SKM-1 (cell line): ENCODE data around the gene PRCP.

Experiments used
- DNase-seq: peaks from one replicate; lab custom pipeline; 2025; ENCODE audit not compliant: unreplicated experiment; lab: John Stamatoyannopoulos, UW

PRCP gene

DNA sequence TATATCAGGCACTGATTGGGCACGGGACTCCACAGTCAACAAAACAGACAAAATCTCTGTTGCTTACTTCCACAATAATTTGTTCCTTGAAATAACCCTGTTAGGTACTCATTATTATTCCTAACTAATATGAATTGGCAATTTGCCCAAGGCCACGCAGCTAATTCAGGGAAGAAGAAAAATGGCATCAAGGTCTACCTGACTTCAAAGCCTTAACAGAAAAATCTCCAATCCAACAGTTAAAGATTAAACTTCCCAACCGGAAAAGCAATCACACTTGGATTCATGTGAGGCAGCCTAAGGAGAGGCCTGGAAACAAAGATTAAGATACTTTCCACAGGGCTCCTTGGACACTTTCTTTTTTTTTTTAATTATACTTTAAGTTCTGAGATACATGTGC is 68.9 kb downstream of the PRCP start:
- DNase-seq: no peak

DNA sequence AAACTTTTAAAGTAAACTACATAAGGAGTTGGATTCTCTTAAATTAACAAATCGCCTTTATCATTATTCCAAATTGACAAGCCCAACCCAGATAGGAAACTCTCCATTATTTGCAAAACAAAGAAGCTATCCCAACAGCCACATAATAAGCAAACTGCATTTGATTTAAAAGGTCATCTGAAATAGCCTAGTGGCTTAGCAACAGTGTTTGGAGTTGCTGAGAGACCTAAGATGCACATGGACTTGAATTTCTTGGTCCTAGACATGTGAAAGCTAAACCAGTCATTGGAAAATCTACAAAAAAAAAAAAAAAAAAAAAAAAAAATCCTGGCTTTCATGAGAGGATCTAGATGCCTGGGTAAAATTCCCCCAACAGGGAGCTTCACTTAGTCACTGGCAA is 69.5 kb downstream of the PRCP start:
- DNase-seq: no peak

DNA sequence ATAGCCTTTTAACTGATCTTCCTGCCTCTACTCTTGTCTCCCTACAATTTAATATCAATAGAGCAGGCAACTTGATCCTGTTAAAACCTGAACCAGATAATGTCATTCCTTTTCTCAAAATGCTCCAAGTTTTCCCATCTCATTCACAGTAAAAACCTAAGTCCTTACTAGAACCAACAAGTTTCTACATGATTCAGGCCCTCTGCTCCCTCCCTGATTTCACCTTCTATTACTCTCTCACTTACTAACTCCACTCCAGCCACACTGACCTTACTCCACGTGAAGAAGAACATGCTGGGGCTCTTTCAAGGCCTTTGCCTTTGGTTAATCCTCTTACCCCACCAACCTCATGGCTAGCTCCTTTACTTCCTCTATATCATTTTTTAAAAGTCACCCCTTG is 71.1 kb downstream of the PRCP start:
- DNase-seq: no peak

DNA sequence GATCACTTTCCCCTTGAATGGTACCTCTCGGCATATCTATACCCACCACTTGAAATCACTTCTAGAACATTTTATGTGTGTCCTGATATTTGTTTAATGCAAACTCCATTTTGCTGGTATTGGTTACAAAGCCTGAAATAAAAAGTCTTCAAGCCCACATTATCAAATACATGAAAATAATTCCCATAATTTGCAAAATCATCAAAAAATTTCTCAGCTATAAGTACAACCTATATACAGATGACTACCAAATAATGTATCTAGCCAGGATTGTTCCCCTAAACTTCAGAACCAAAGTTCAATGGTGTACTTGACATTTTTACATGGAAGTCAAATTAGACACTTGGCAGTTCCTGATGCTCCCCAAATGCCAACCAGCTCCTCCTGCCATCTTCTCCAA is 71.8 kb downstream of the PRCP start:
- no peak for DNase-seq

DNA sequence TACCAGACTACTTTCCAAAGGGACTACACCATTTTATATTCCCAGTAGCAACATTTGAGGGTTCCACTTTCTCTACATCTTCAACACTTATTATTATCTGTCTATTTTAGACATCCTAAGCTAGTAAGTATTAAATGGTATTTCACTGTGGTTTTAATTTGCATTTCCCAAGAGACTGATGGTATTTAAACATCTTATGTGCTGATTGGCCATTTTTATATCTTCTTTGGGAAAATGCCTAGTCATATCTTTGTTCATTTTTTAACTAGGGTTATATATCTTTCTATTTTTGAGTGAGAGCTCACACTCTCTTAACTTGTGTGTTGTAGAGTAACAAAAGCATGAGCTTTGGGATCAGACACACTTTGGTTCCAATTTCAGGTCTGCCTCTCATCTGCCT is 73.7 kb downstream of the PRCP start:
- DNase-seq: no peak

DNA sequence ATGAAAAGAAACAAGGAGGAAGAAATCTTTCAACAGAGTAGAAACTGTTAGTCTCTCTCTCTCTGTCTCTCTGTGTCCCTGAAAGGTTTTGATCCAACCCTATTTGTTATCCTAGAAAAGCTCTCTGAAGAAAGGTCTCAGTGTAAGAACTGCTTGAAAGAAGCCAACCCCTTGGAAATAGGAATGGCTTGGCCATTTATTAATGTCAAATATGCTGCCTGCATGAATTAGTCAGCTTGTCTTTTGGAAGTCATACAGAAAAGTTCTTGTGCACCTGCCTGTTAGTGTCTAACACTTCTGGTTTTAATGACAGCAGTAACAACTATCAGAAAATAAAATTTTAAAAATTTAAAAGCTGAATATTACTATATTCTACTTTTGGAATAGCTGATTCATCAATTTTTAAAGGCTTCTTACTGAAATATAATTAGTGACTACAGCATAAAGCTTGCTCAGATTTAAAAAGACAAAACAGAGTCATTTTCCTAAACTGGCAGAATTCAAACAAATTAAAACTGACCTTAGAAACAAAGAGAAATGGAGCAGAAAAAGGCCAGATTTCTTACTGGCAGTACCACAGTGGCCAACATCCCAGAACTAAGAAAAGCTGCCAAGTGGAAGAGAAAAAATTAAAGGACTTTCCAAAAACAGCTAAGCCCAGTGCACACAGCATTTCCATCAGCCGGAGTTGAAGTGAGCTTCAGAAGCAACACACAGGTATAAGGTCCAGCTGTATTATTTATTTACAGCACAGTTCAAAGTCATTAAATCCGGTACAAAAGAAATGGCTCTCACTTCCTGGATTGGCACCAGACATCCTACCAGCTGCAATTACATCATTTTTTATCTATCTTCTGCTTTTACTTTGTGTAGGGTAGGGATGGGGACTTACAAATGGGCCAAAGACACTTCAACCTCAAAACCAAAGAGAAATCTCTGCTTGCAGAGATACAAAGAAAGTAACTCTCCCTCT is 76.3 kb downstream of the PRCP start:
- DNase-seq: no peak

DNA sequence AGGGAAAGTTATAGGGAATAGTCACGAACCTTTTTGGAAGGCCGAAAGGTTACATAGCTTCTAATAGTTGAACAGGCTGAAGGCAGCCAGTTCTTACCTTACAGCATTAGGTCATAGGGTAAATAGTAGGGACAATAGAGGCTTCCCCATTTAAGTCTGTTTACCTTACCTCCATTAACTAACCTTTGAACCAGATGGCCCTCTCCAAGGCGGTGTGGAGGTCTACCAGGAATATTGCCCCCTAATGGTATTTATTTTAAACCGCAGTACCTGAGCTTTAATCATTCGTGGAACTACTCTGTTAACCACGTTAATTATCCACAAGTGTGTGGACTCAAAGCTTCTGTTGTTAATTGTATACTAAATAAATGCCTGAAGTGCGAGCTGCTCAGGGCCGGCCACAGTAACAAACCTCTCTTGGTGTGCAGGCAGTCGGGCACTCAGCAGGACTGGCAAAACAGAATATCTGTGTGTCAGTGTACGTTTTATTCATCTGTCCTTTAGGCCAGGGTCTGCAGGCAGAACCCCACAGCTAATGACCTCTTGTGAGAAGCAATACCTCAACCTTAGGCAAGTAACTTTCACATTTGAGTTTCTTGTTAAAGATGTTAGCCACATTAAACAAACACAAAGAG is 81.7 kb downstream of the PRCP start:
- DNase-seq: no peak

DNA sequence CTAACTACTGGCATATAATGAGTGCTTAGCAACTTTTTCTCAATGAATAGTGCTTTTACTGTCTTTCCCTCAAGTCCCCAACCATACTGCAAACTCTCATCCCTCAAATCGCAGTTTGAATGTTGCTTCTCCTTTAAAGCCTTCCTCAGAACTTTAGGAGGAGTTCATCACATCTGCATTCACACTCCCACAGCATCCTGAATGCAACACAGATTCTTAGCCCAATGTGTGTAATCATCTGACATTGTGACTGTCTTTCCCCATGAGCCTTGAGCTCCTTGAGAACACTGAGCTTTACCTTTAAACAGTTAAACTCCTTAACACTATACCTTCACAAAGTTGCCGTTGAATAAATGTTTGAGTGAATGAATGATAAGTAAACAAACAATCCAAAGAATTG is 84.8 kb downstream of the PRCP start:
- DNase-seq: no peak

DNA sequence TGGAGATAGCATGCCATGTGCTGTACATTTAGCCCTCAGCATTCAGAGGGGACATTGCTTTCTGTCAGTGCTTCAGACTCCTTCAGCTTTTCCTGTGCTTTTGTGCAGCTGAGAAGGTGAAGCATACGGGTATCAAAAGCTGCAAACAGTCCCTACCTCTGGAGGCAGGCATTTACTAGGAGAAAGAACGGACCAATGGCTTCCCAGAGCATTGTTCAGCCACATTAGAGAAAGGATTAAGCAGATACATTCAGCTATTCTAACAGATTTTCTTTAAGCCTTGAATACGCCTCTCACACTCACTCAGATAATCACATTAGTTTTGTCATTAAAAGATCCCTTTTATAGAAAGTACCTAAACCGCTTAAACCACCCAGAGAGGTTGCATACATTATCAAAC is 85.9 kb downstream of the PRCP start:
- no peak for DNase-seq

DNA sequence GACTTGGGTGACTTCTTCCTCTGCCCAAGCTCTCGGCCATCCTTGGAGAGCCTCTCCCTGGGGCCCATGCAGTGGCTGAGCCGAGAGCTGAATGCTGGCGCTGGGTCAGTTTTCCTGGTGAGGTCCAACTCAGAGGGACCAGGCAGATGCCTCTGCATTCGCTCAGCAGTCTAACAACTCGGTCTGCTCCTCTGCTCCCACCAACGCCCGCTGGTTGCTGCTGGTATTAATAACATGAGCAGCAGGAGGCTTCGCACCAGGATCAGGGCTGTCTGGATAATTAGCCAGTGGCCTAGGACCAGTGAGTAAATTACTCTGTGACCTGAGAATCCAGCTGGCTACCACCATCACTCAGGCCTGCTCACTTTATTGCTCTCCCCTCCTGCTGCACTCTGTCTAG is 88.9 kb downstream of the PRCP start:
- no peak for DNase-seq

DNA sequence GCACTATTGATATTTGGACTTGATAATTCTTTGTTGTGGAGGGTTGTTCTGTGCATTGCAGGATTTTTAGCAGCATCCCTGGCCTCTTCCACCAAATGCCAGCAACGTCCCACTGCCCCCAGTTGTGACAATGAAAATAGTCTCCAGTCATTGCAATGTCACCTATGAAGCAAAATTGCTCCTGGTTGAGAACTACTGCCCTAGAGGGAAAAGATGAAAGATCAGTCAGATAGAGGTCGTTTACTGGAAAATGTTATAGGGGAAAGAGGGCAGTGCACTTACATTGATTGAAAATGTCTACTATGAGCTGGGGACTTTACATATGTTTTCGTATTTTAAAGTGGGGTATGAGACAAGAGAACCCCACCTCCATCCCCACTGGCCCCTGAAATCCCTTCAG is 89.5 kb downstream of the PRCP start:
- no peak for DNase-seq

DNA sequence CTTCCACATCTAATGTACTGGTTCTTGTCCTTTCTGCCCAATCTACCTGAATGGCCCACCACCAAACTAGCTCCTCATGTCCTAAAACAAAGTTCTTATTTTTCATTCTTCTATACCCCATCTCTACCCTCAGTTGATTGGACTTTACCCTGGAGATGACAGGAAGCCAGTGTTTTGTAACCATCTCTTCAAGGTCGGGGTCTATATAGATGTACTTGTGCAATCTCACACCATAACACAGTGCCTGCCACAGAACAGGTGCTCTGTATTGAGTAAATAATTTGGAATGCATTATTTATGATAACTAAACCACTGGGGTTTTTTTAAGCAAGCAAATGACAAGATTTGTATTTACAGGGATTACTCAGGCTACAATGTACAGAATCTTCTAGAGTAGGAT is 89.9 kb downstream of the PRCP start:
- no peak for DNase-seq

DNA sequence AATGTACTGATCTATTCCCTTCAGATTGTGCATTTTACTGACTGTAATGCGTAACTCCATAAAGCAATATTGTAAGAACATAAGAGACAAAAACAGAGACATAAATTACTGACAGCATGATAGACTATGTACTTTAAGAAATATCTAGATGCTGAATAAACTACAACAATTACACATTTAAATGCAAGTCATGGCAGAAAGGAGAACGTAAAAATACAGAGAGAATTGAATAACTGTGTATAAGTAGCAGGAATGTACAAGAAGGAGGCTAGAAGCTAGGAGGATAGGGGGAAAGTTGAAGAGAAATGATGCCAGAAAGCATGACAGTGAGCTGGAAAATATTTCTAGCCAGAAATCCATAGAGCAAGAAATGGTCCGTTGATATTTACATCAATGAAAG is 92.6 kb downstream of the PRCP start:
- DNase-seq: no peak

DNA sequence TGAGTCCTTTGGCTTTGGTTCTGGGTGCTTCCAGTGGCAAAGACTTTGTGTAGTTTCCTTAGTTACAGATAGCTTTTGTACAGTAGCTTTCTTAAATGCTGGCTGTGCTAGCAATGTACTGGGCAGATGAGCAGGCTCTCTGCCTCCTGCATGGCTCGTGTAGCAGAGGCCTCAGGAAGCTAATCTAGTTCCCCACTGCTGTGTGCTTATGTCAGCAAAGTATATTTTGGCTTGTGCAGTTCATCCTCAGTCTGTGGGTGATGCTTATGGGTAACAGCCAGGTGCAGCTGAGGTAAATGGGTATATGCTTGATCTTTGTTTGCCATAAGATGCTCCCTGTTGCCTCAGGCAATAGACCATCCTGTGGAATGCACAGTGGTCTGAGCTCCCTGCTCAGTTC is 97.5 kb downstream of the PRCP start:
- no peak for DNase-seq

DNA sequence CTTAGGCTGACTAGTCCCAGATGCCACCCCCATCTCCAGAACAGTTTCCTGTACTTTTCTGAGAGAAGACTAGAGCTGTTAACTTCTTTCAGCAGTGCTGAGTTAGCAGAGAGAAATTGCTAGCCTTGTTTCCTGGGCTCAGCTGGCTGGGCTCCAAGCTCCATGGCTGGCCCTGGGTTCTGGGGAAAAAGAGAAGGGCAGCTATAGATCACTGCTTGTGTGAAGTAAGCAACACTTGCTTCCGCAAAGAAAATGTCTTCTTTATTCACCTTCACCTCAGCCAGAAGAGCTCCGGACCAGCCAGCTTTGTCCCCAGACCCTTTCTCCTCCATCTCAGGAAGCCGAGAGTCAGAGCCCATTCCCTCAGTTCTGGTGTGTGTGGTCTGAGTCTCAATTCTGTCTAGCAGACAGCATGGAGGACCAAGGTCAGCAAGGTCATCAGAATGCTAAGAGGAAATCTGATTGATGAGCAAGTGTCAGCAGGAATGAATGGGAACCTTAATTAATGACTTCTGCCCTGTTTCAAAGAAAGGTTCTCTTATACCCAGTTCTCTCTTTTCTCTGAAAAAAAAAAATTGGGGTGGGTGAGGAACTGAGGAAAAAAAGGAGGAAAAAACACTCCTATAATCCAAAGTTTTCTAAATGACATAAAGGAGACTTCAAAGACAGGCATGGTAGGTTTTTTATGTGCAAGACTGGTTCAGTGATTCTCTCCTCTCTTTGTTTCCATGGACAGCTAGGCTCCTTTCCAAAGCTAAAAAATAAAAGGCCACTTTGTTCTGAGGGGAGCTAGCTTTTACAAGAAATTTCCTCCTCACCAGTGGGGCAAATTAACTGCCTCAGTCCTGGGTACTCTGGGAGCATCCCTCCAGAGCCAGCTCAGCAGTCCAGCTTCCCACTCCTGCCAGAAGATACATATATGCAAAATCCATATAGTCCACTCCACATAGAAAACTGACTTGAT is 103.0 kb downstream of the PRCP start:
- DNase-seq: no peak

DNA sequence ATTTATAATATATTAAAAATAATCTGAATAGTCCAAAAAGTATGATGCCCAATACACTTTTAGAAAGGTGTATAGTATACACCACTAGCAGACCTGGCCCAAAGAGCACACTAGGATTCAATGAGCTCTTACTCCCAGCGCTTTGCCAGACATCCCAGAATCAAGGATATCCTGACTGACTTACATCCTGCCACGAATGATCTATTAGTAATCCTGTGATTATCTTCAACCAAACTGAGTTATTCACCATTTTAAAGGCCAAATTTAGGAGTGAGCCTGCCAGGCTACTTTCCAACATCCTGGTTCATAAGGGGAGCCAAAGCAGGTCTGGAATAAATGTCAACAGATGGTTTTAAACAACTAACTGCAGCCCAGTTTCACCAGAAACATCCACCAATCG is 105.7 kb downstream of the PRCP start:
- no peak for DNase-seq

DNA sequence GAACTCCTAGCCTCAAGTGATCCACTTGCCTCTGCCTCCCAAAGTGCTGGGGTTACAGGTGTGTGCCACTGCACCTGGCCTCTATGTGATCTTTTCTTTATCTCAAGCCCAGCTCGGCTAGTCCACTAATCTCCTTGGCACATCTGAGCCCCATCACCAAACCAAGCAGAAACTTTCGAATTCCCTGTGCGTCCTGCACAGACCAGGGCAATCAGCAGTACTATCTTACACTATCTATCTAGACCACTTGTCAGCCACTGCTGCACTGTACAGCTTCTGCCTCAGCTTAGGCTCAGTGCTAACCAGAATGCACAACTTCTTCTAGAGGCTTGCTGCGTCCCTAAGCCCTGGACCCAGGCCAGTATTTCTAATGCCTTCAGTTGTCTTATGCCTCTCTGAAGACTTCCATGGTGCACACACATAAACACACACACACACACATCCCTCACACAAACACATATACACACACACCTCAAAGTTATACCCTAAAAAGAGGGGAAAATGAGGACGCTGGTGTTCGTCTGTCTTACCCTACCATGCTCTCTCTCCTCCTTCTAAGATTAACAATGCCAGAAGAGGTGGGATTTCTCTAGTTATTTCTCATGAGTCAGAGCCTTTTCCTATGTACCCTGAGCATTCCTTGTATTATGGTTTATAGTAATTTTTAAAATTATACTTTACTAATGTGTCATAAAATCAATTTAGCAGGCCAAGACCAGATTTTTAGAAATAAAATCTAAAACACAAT is 107.2 kb downstream of the PRCP start:
- DNase-seq: no peak

DNA sequence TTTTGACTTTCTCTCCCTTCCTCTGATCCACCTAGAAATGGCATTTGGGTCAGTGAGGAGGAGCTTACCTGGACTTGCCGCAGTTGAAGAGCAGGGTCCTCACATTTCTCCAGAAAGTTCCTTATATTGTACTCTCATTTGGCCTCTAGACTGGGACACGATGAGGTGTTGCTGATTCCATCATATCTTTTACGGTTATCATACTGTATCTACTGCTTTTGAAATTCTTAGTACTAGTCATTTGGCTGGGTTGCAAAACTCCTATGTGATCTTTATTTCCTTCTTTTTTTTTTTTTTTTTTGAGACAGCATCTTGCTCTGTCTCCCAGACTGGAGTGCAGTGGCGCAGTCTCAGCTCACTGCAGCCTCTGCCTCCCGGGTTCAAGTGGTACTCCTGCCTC is 107.9 kb downstream of the PRCP start:
- DNase-seq: no peak

DNA sequence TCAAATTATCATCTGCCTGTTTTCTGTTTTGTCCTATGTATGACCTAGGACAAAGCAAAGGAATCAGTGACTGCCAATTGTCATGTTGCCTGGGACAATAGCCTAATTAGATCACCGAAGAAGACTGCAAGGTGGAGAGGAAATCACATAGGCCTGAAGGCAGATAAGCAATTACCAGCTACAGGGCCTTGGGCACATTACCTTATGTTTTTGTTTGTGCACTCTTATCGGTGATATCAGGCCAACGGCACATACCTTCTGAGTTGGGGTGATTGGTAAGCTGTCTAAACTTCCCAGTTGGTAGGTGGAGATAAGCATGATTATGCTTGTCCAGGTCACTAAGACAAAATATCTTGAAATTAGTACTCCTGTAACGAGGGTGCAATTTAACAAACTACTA is 108.5 kb downstream of the PRCP start:
- DNase-seq: no peak

DNA sequence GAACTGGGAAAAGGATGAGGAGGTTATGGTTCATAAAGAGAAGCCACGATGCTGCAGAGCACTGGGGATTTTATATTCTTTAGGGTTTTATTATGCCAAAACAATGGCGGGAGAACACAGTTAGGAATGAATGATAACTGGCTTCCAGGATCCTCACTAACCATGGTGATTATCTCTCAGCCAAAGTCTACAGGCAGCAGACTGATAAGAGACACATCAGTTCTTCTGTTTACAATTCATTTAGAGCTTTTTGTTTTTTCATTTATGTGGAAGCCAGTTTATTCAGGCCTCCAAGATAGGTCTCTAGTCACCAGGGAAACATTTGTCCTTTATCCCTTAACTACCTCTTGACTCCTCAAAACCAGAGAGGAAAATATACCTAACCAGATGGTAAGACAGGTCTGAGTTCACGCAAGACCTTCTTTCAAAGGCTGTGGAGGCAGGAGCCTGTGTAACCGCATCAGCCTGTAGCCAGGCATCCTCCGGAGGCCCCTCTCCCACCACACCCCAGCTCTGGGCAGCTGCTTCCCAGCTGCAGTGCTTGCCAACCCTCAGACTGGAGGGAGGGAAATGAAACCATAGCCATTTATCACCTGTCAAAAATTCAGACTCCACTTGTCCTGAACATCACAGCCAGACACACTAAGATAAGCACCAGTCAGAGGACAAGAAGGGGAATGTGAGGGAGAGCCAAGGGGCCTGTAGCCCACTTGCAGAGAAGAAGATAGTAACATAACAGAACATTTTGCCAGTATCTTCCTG is 109.3 kb downstream of the PRCP start:
- DNase-seq: no peak
